ENCODE results near the gene TEAD1.

GRCh38 chr11:12900496-12900895 lies 226.3 kb downstream of the TEAD1 start:
- TF ChIP-seq, protein P1, sequence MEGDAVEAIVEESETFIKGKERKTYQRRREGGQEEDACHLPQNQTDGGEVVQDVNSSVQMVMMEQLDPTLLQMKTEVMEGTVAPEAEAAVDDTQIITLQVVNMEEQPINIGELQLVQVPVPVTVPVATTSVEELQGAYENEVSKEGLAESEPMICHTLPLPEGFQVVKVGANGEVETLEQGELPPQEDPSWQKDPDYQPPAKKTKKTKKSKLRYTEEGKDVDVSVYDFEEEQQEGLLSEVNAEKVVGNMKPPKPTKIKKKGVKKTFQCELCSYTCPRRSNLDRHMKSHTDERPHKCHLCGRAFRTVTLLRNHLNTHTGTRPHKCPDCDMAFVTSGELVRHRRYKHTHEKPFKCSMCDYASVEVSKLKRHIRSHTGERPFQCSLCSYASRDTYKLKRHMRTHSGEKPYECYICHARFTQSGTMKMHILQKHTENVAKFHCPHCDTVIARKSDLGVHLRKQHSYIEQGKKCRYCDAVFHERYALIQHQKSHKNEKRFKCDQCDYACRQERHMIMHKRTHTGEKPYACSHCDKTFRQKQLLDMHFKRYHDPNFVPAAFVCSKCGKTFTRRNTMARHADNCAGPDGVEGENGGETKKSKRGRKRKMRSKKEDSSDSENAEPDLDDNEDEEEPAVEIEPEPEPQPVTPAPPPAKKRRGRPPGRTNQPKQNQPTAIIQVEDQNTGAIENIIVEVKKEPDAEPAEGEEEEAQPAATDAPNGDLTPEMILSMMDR (conservative IDR thresholded peaks at IDR 0.05; ENCODE audit: low read length) = no peak
- no peak for TF ChIP-seq EZH2phosphoT487 (IDR thresholded peaks at IDR 0.05; ENCODE audit: borderline replicate concordance, low read depth, low read length)
